Measurements from ENCODE around the gene ADSS2. TPM values are rescaled to one million over a fixed set of nuclear protein-coding genes. Genes with fewer than 3 reads are reported as not detected.
"Not testable (repeated sequence)": the region's sequence is repeated elsewhere in the genome, so short reads cannot be mapped to it uniquely, and the experiment has no call there.

The ADSS2 gene
- total RNA-seq, 1 donor from 2014 or later = 38.3 TPM

- no peak for DNase-seq (ENCODE audit: low spot score in 2 of 2)
- no peaks in the 10 kb centered on the region for H3K27me3 ChIP-seq
- no peaks in the 10 kb centered on the region for H3K9me3 ChIP-seq
- H3K27ac ChIP-seq = no peak overlapping the region
- intact Hi-C loops (cut with DNase I) = no loop called here
- no peak overlapping the region for H3K4me3 ChIP-seq
- no peaks in the 10 kb centered on the region for H3K36me3 ChIP-seq
- TF ChIP-seq CTCF (IDR thresholded peaks at IDR 0.05) = no peak
- no peaks in the 10 kb centered on the region for H3K4me1 ChIP-seq
These were observed 82.3 kb downstream of the ADSS2 start for GRCh38 chr1:244369256-244370057.

- intact Hi-C loops (cut with DNase I) = no loop called here
- no peaks in the 10 kb centered on the region for H3K9me3 ChIP-seq
- no peak overlapping the region for H3K27ac ChIP-seq
- H3K4me3 ChIP-seq = no peak overlapping the region
- H3K36me3 ChIP-seq = no peaks in the 10 kb centered on the region
- no peak for TF ChIP-seq CTCF (IDR thresholded peaks at IDR 0.05)
- no peaks in the 10 kb centered on the region for H3K27me3 ChIP-seq
- no peaks in the 10 kb centered on the region for H3K4me1 ChIP-seq
- DNase-seq (ENCODE audit: low spot score in 2 of 2) = no peak
These were observed 83.4 kb downstream of the ADSS2 start for GRCh38 chr1:244368279-244368678.

GRCh38 chr1:244367399-244368114 lies 84.2 kb downstream of the ADSS2 start:
- Histone ChIP-seq H3K27me3 (no peaks in the 10 kb centered on the region), H3K4me3 (no peak overlapping the region), H3K4me1 (no peaks in the 10 kb centered on the region), H3K9me3 (no peaks in the 10 kb centered on the region), H3K36me3 (no peaks in the 10 kb centered on the region), H3K27ac (no peak overlapping the region)
- intact Hi-C loops (cut with DNase I) = no loop called here
- no peak for DNase-seq (ENCODE audit: low spot score in 2 of 2)
- no peak for TF ChIP-seq CTCF (IDR thresholded peaks at IDR 0.05)

- no peak overlapping the region for H3K4me3 ChIP-seq
- H3K9me3 ChIP-seq = no peaks in the 10 kb centered on the region
- no peaks in the 10 kb centered on the region for H3K36me3 ChIP-seq
- no peak for TF ChIP-seq CTCF (IDR thresholded peaks at IDR 0.05)
- intact Hi-C loops (cut with DNase I) = no loop called here
- H3K27me3 ChIP-seq = no peaks in the 10 kb centered on the region
- no peaks in the 10 kb centered on the region for H3K4me1 ChIP-seq
- no peak overlapping the region for H3K27ac ChIP-seq
- DNase-seq (ENCODE audit: low spot score in 2 of 2) = no peak
These were observed 85.9 kb downstream of the ADSS2 start for GRCh38 chr1:244365809-244366208.

GRCh38 chr1:244365262-244365661 lies 86.4 kb downstream of the ADSS2 start:
- DNase-seq (ENCODE audit: low spot score in 2 of 2); H3K27ac ChIP-seq; H3K4me3 ChIP-seq; intact Hi-C loops (cut with DNase I); H3K27me3 ChIP-seq; H3K9me3 ChIP-seq; H3K4me1 ChIP-seq; H3K36me3 ChIP-seq: not testable (repeated sequence)

- Histone ChIP-seq H3K27ac (no peak overlapping the region), H3K9me3 (no peaks in the 10 kb centered on the region), H3K36me3 (no peaks in the 10 kb centered on the region), H3K4me1 (no peaks in the 10 kb centered on the region), H3K27me3 (no peaks in the 10 kb centered on the region), H3K4me3 (no peak overlapping the region)
- intact Hi-C loops (cut with DNase I) = no loop called here
- DNase-seq (ENCODE audit: low spot score in 2 of 2) = no peak
- TF ChIP-seq CTCF (IDR thresholded peaks at IDR 0.05) = no peak
These were observed 89.2 kb downstream of the ADSS2 start for GRCh38 chr1:244362476-244362875.
